Stimulated activated CD8-positive, alpha-beta memory T cell treated with anti-CD3 and anti-CD28 coated beads, Interleukin-12 subunit alpha, Interleukin-12 subunit beta, amount 100 ng/mL, for 1 hour (primary cell): Measurements from ENCODE around the gene KLHL29.

Experiments used
- DNase-seq: peaks from one replicate; pipeline ENCODE4 v3.0.0-alpha.2; 2020; ENCODE audit warnings: low read depth

The KLHL29 gene

GRCh38 chr2:23659328-23659727 is 274.3 kb downstream of the KLHL29 start:
- no peak for DNase-seq

- no peak for DNase-seq
These were observed 274.8 kb downstream of the KLHL29 start for GRCh38 chr2:23659773-23660172.

GRCh38 chr2:23660237-23660636 is 275.3 kb downstream of the KLHL29 start:
- DNase-seq, result no peak

GRCh38 chr2:23661276-23662050 is 276.5 kb downstream of the KLHL29 start:
- no peak for DNase-seq

GRCh38 chr2:23662466-23662865 is 277.5 kb downstream of the KLHL29 start:
- no peak for DNase-seq

GRCh38 chr2:23662941-23663920 is 278.3 kb downstream of the KLHL29 start:
- no peak for DNase-seq

GRCh38 chr2:23664066-23664788 is 279.2 kb downstream of the KLHL29 start:
- DNase-seq, result no peak

- no peak for DNase-seq
These were observed 281.4 kb downstream of the KLHL29 start for GRCh38 chr2:23666241-23666979.

- DNase-seq, result no peak
These were observed 282.0 kb downstream of the KLHL29 start for GRCh38 chr2:23666980-23667357.

GRCh38 chr2:23668756-23669304 is 283.9 kb downstream of the KLHL29 start:
- no peak for DNase-seq

GRCh38 chr2:23669413-23670244 is 284.6 kb downstream of the KLHL29 start:
- DNase-seq, result no peak

- DNase-seq, result no peak
These were observed 285.2 kb downstream of the KLHL29 start for GRCh38 chr2:23670245-23670592.

- no peak for DNase-seq
These were observed 288.1 kb downstream of the KLHL29 start for GRCh38 chr2:23673082-23673481.

GRCh38 chr2:23673830-23674679 is 289.1 kb downstream of the KLHL29 start:
- DNase-seq, result no peak

GRCh38 chr2:23675506-23675905 is 290.5 kb downstream of the KLHL29 start:
- DNase-seq, result no peak

- DNase-seq, result no peak
These were observed 292.9 kb downstream of the KLHL29 start for GRCh38 chr2:23677836-23678235.

- DNase-seq, result no peak
These were observed 294.1 kb downstream of the KLHL29 start for GRCh38 chr2:23679044-23679443.

- no peak for DNase-seq
These were observed 296.0 kb downstream of the KLHL29 start for GRCh38 chr2:23680951-23681350.

GRCh38 chr2:23681356-23682140 is 296.6 kb downstream of the KLHL29 start:
- DNase-seq, result no peak
